ENCODE data around the gene MEI1. TPM values are rescaled to one million over a fixed set of nuclear protein-coding genes. Genes with fewer than 3 reads are reported as not detected.

MEI1 gene
- total and polyA plus RNA-seq, 9 of the 15 experiments (the other 6 are each of a cell fraction or from before 2014, with no cell fraction given), result 0.08 to 0.68 (median 0.18) TPM; not detected in 2

- TF ChIP-seq, protein P1, sequence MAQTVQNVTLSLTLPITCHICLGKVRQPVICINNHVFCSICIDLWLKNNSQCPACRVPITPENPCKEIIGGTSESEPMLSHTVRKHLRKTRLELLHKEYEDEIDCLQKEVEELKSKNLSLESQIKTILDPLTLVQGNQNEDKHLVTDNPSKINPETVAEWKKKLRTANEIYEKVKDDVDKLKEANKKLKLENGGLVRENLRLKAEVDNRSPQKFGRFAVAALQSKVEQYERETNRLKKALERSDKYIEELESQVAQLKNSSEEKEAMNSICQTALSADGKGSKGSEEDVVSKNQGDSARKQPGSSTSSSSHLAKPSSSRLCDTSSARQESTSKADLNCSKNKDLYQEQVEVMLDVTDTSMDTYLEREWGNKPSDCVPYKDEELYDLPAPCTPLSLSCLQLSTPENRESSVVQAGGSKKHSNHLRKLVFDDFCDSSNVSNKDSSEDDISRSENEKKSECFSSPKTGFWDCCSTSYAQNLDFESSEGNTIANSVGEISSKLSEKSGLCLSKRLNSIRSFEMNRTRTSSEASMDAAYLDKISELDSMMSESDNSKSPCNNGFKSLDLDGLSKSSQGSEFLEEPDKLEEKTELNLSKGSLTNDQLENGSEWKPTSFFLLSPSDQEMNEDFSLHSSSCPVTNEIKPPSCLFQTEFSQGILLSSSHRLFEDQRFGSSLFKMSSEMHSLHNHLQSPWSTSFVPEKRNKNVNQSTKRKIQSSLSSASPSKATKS (CRISPR knock-in tag; IDR thresholded peaks at IDR 0.05), result no peak
- TF ChIP-seq CLOCK (CRISPR knock-in tag; IDR thresholded peaks at IDR 0.05; ENCODE audit: borderline replicate concordance) (no peak; the same call in 1 of the 2 replicates), TAF1 (IDR thresholded peaks at IDR 0.05; ENCODE audit: control insufficient read depth, extremely low read depth, insufficient read depth, low read length, severe bottlenecking) (no peak), ZNF696 (CRISPR knock-in tag; conservative IDR thresholded peaks at IDR 0.05) (no peak), KLF6 (CRISPR knock-in tag; IDR thresholded peaks at IDR 0.05; ENCODE audit: borderline replicate concordance) (no peak), ILF3 (IDR thresholded peaks at IDR 0.05; ENCODE audit: borderline replicate concordance) (no peak), XRCC5 (IDR thresholded peaks at IDR 0.05; ENCODE audit: low read depth, low read length) (no peak), SIRT6 (IDR thresholded peaks at IDR 0.05; ENCODE audit: low read depth, low read length) (no peak), U2AF1 (optimal IDR thresholded peaks at IDR 0.05; ENCODE audit: low read depth, low read length) (no peak), FOXP4 (CRISPR knock-in tag; IDR thresholded peaks at IDR 0.05; ENCODE audit: borderline replicate concordance) (no peak), TOE1 (IDR thresholded peaks at IDR 0.05; ENCODE audit: borderline replicate concordance) (peak; percentile 72; the same call in 1 of the 2 replicates), TOE1 (CRISPR knock-in tag; IDR thresholded peaks at IDR 0.05; ENCODE audit: borderline replicate concordance, low read depth) (no peak), SPI1 (IDR thresholded peaks at IDR 0.05; ENCODE audit: borderline replicate concordance, low read depth, low read length) (no peak), SMC3 (conservative IDR thresholded peaks at IDR 0.05; ENCODE audit: insufficient read depth, low read depth, low read length) (no peak), CBFA2T2 (conservative IDR thresholded peaks at IDR 0.05) (peak; percentile 97), ZNF197 (CRISPR knock-in tag; IDR thresholded peaks at IDR 0.05; ENCODE audit: low read depth) (peak; percentile 77; the same call in 1 of the 2 replicates), ZNF707 (CRISPR knock-in tag; conservative IDR thresholded peaks at IDR 0.05) (no peak)
Observed at GRCh38 chr22:41845380-41846267, 146.3 kb downstream of the MEI1 start (continued).

Measured in K562 (cell line).